ENCODE measurements around the gene CKB. TPM values are rescaled to one million over a fixed set of nuclear protein-coding genes. Genes with fewer than 3 reads are reported as not detected.

The CKB gene
- total RNA-seq, 1 donor: 5.1 TPM

- Histone ChIP-seq H3K4me1 (ENCODE audit: insufficient read depth, low read length) (peaks cover 26% of the 10 kb centered on the region), H3K27ac (ENCODE audit: low read depth, low read length) (peak overlapping the region; percentile 78), H3K36me3 (ENCODE audit: insufficient read depth, low read length) (peaks cover 30% of the 10 kb centered on the region), H3K4me2 (ENCODE audit: insufficient read depth, low read length) (peak overlapping the region; percentile 93), H2AFZ (ENCODE audit: low read length) (peak overlapping the region; percentile 84), H3K27me3 (ENCODE audit: insufficient read depth, low read length) (no peaks in the 10 kb centered on the region), H3K9me3 (ENCODE audit: low read depth, low read length) (no peaks in the 10 kb centered on the region), H4K20me1 (ENCODE audit: insufficient read depth, low read length) (peaks cover 50% of the 10 kb centered on the region), H3K4me3 (ENCODE audit: insufficient read depth, low read length) (peak overlapping the region; percentile 92), H3K79me2 (ENCODE audit: insufficient read depth, low read length) (peaks cover 94% of the 10 kb centered on the region)
- no peak for DNase-seq (ENCODE audit: insufficient read length, low spot score, missing footprints)
- no peak for TF ChIP-seq CTCF (IDR thresholded peaks at IDR 0.05; ENCODE audit: extremely low read depth, low read depth, low read length)
Observed at GRCh38 chr14:103563226-103563620, 40.6 kb upstream of the CKB start.

DNA sequence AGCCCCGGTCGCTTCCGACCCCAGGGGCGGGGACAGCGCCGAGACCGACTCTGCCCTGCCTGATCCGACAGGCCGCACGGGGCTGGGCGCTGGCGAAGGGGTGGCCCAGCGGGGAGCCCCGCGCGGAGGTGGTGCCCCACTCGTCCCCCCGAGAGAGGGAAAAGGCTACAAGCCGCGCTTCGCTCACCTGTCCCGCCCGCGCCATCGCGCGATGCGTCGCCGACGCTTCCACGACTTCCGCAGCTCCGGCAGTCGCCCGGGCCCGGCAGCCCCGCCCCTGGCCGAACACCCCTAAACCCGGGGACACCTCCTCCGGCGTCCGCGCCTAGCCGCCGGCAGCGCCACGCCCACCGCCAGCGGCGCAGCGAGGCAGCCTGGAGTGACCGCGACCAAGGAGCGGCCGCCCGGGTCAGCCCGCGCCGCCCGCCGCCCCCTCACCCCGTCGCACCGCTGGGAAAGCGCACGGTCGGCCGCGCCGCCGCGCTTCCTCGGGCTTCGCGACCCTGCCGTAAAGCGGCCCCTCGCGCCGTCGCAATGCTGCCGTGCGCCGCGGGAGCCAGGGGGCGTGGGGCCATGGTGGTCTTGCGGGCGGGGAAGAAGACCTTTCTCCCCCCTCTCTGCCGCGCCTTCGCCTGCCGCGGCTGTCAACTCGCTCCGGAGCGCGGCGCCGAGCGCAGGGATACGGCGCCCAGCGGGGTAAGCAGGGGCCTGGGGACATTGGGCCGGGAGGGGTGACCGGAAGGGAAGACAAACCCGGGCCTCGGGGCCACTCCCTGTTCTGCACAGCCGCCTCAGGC lies 40.0 kb upstream of the CKB start, which contains the start of the genes BAG5 and COA8:
Gene BAG5, minus strand, starts transcription at position 229 of the 797 bp plus-strand sequence. CDS start 1,493 bp downstream, outside the sequence.
Gene COA8, plus strand, starts transcription at position 532 of the 797 bp plus-strand sequence. Its CDS starts 42 bp downstream, at position 574.
- H2AFZ ChIP-seq (ENCODE audit: low read length): peak within 1 kb of the TSS; percentile 84
- peak; percentile 99 for DNase-seq (ENCODE audit: insufficient read length, low spot score, missing footprints)
- peaks cover 32% of the 10 kb centered on the region for H3K4me1 ChIP-seq (ENCODE audit: insufficient read depth, low read length)
- H3K27me3 ChIP-seq (ENCODE audit: insufficient read depth, low read length): no peaks in the 10 kb centered on the region
- H3K79me2 ChIP-seq (ENCODE audit: insufficient read depth, low read length): peaks cover 94% of the 10 kb centered on the region
- H3K4me3 ChIP-seq (ENCODE audit: insufficient read depth, low read length): peak within 1 kb of the TSS; percentile 92
- no peaks in the 10 kb centered on the region for H3K9me3 ChIP-seq (ENCODE audit: low read depth, low read length)
- H3K27ac ChIP-seq (ENCODE audit: low read depth, low read length): peak within 1 kb of the TSS; percentile 78
- H3K36me3 ChIP-seq (ENCODE audit: insufficient read depth, low read length): peaks cover 33% of the 10 kb centered on the region
- H3K4me2 ChIP-seq (ENCODE audit: insufficient read depth, low read length): peak within 1 kb of the TSS; percentile 93
- peaks cover 48% of the 10 kb centered on the region for H4K20me1 ChIP-seq (ENCODE audit: insufficient read depth, low read length)
- TF ChIP-seq CTCF (IDR thresholded peaks at IDR 0.05; ENCODE audit: extremely low read depth, low read depth, low read length): no peak

DNA sequence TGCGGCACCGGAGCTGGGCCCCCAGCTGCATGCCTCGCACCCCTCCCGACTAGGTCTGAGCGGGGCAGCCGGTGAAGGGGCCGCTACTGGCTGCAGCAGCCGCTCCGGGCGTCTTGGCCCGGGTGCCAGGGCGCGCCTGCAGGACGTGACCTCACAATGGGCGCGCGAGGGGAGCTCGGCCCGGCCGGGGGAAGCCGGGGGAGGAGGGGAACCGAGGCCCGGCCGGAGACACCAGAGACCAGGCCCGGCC lies 39.5 kb upstream of the CKB start:
- DNase-seq (ENCODE audit: insufficient read length, low spot score, missing footprints): peak; percentile 95
- no peaks in the 10 kb centered on the region for H3K27me3 ChIP-seq (ENCODE audit: insufficient read depth, low read length)
- peaks cover 37% of the 10 kb centered on the region for H3K4me1 ChIP-seq (ENCODE audit: insufficient read depth, low read length)
- H3K4me2 ChIP-seq (ENCODE audit: insufficient read depth, low read length): peak overlapping the region; percentile 93
- peaks cover 37% of the 10 kb centered on the region for H3K36me3 ChIP-seq (ENCODE audit: insufficient read depth, low read length)
- H2AFZ ChIP-seq (ENCODE audit: low read length): peak overlapping the region; percentile 71
- peak overlapping the region; percentile 78 for H3K27ac ChIP-seq (ENCODE audit: low read depth, low read length)
- H3K79me2 ChIP-seq (ENCODE audit: insufficient read depth, low read length): peaks cover 95% of the 10 kb centered on the region
- no peaks in the 10 kb centered on the region for H3K9me3 ChIP-seq (ENCODE audit: low read depth, low read length)
- TF ChIP-seq CTCF (IDR thresholded peaks at IDR 0.05; ENCODE audit: extremely low read depth, low read depth, low read length): no peak
- H3K4me3 ChIP-seq (ENCODE audit: insufficient read depth, low read length): peak overlapping the region; percentile 92
- peaks cover 50% of the 10 kb centered on the region for H4K20me1 ChIP-seq (ENCODE audit: insufficient read depth, low read length)

DNA sequence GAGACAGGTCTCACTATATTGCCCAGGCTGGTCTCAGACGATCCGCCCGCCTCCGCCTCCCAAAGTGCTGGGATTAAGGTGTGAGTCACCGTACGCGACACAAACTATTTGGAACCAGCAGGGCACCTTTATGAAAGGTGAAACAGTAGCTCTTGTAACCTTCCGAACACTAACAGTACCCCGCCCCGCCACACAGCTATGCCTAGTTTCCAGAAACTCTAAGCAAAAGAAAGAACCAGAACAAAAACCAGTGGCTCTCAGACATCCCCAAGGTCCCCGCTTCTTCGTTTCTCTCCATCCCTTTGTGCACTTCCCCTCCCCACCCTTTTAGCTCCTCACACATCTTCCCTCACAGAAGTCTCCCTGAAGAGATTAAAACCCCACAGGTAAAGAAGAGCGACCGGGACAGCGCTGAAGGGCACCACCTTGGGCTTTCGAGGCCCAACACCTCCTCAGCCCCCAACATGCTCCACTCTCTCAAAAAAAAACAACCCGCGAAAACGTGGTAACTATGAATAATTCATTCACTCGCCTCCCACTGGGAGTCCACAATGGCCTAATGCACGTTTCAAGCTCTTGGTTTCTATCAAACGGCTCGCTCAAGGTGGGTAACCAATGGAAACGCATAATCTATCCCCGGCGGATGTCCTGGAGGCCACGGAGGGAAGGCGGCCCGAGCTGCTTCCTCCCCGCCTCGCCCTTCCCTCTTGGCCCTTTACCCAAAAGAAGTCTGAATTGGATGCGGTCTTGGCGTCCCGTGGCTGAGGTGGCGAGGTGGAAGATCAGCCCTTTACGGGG lies 39.0 kb upstream of the CKB start:
- H3K79me2 ChIP-seq (ENCODE audit: insufficient read depth, low read length): peaks cover 96% of the 10 kb centered on the region
- peak overlapping the region; percentile 78 for H3K27ac ChIP-seq (ENCODE audit: low read depth, low read length)
- DNase-seq (ENCODE audit: insufficient read length, low spot score, missing footprints): peak; percentile 95
- no peaks in the 10 kb centered on the region for H3K9me3 ChIP-seq (ENCODE audit: low read depth, low read length)
- peaks cover 37% of the 10 kb centered on the region for H3K4me1 ChIP-seq (ENCODE audit: insufficient read depth, low read length)
- TF ChIP-seq CTCF (IDR thresholded peaks at IDR 0.05; ENCODE audit: extremely low read depth, low read depth, low read length): no peak
- H2AFZ ChIP-seq (ENCODE audit: low read length): peak overlapping the region; percentile 71
- H3K27me3 ChIP-seq (ENCODE audit: insufficient read depth, low read length): no peaks in the 10 kb centered on the region
- H3K36me3 ChIP-seq (ENCODE audit: insufficient read depth, low read length): peaks cover 35% of the 10 kb centered on the region
- peaks cover 52% of the 10 kb centered on the region for H4K20me1 ChIP-seq (ENCODE audit: insufficient read depth, low read length)
- H3K4me2 ChIP-seq (ENCODE audit: insufficient read depth, low read length): peak overlapping the region; percentile 93
- peak overlapping the region; percentile 92 for H3K4me3 ChIP-seq (ENCODE audit: insufficient read depth, low read length)
